ENCODE measurements around the gene CGB2. TPM values are rescaled to one million over a fixed set of nuclear protein-coding genes. Genes with fewer than 3 reads are reported as not detected.

Gene CGB2
- total and polyA plus RNA-seq, 2 of the 13 experiments (the other 11 are each of a cell fraction or from before 2014, with no cell fraction given), result not detected

GRCh38 chr19:48985711-48986110 lies 46.0 kb upstream of the CGB2 start:
- no peak for DNase-seq (ENCODE audit: low spot score)
- ChIA-PET CTCF (ENCODE audit: low intra/inter-chr PET ratio, low total read pairs) (no interaction called here), POLR2A (interaction anchor here (2.8 kb wide), 1 partner anchor 8 kb away, joined by 9 read pairs; the partner anchor contains the start of genes GYS1 and RUVBL2)
- H4K20me1 ChIP-seq (ENCODE audit: insufficient read depth, low read length), result no peaks in the 10 kb centered on the region
- no TSS peak for BruUV-seq (replicated peaks)
- H2AFZ ChIP-seq (ENCODE audit: low read length), result no peak overlapping the region
- TF ChIP-seq RBFOX2 (IDR thresholded peaks at IDR 0.05; ENCODE audit: low read depth, low read length), result peak; percentile 22; the same call in 1 of the 2 replicates
- TF ChIP-seq ZNF569 (CRISPR knock-in tag; IDR thresholded peaks at IDR 0.05; ENCODE audit: borderline replicate concordance), result no peak
- TF ChIP-seq CCAR2 (optimal IDR thresholded peaks at IDR 0.05; ENCODE audit: low read depth, low read length), result no peak
- TF ChIP-seq ZNF230 (CRISPR knock-in tag; IDR thresholded peaks at IDR 0.05), result no peak
- TF ChIP-seq AGO2 (optimal IDR thresholded peaks at IDR 0.05; ENCODE audit: low read depth, low read length), result peak; percentile 27
- 100% methylated on average over 5 of the region's 13 CpGs for WGBS (ENCODE audit: low lambda C conversion rate)
- peaks cover 8% of the 10 kb centered on the region for H3K4me1 ChIP-seq (ENCODE audit: insufficient read depth, low read length)
- FAIRE-seq, result no peak
- no peak overlapping the region for H3K27ac ChIP-seq (ENCODE audit: extremely low read length, insufficient read depth, low read length)
- in situ Hi-C loops (cut with HindIII; ENCODE audit: extremely low pct_ligation_motif_present, low pct_unique_long_range_greater_than_20kb), result no loop called here
- no peaks in the 10 kb centered on the region for H3K27me3 ChIP-seq (ENCODE audit: control insufficient read depth in 1 of 2, insufficient read depth in 2 of 2, low read length in 2 of 2)
- intact Hi-C loops (cut with micrococcal nuclease; ENCODE audit: unreplicated experiment), result no loop called here
- no peak overlapping the region for H3K4me2 ChIP-seq (ENCODE audit: low read depth, low read length)
- H3K9ac ChIP-seq (ENCODE audit: insufficient read depth, low read depth, low read length), result no peak overlapping the region
- peaks cover 6% of the 10 kb centered on the region for H3K79me2 ChIP-seq (ENCODE audit: insufficient read depth, low read length)
- no peak for ATAC-seq
- H3K36me3 ChIP-seq (replicated peaks in 1 of 2; ENCODE audit: control insufficient read depth in 1 of 2, insufficient read depth in 2 of 2, low read length in 2 of 2), result peaks cover 20 to 55% of the 10 kb centered on the region in 2 experiments; a peak in 4 of 5 replicates
- no peaks in the 10 kb centered on the region for H3K9me3 ChIP-seq (ENCODE audit: low read length)
- no peak overlapping the region for H3K4me3 ChIP-seq (replicated peaks in 1 of 3; ENCODE audit: insufficient read depth in 1 of 3, low read depth in 2 of 3, low read length in 3 of 3)

GRCh38 chr19:48986211-48986610 lies 45.5 kb upstream of the CGB2 start:
- DNase-seq (ENCODE audit: low spot score), result no peak
- no peak for TF ChIP-seq ZNF501 (CRISPR knock-in tag; IDR thresholded peaks at IDR 0.05)
- peak; percentile 56 for TF ChIP-seq ZNF143 (CRISPR knock-in tag; IDR thresholded peaks at IDR 0.05)
- no peak for TF ChIP-seq SALL1 (CRISPR knock-in tag; IDR thresholded peaks at IDR 0.05)
- no peak for TF ChIP-seq HDAC6 (IDR thresholded peaks at IDR 0.05; ENCODE audit: low read depth, low read length)
- ChIA-PET CTCF (ENCODE audit: low intra/inter-chr PET ratio, low total read pairs) (no interaction called here), POLR2A (no interaction called here)
- no peak overlapping the region for H3K4me3 ChIP-seq (replicated peaks in 1 of 3; ENCODE audit: insufficient read depth in 1 of 3, low read depth in 2 of 3, low read length in 3 of 3)
- intact Hi-C loops (cut with micrococcal nuclease; ENCODE audit: unreplicated experiment) (no loop called here), in situ Hi-C loops (cut with HindIII; ENCODE audit: extremely low pct_ligation_motif_present, low pct_unique_long_range_greater_than_20kb) (no loop called here)
- BruUV-seq (replicated peaks), result no TSS peak
- ATAC-seq, result no peak
- H3K27ac ChIP-seq (ENCODE audit: extremely low read length, insufficient read depth, low read length), result no peak overlapping the region
- H2AFZ ChIP-seq (ENCODE audit: low read length), result no peak overlapping the region
- 99% methylated on average over 3 of the region's 3 CpGs for WGBS (ENCODE audit: low lambda C conversion rate)
- FAIRE-seq, result no peak
- H4K20me1 ChIP-seq (ENCODE audit: insufficient read depth, low read length), result no peaks in the 10 kb centered on the region
- H3K27me3 ChIP-seq (ENCODE audit: control insufficient read depth in 1 of 2, insufficient read depth in 2 of 2, low read length in 2 of 2), result no peaks in the 10 kb centered on the region
- no peak overlapping the region for H3K9ac ChIP-seq (ENCODE audit: insufficient read depth, low read depth, low read length)
- H3K79me2 ChIP-seq (ENCODE audit: insufficient read depth, low read length), result peaks cover 10% of the 10 kb centered on the region
- peaks cover 14% of the 10 kb centered on the region for H3K4me1 ChIP-seq (ENCODE audit: insufficient read depth, low read length)
- peaks cover 20 to 54% of the 10 kb centered on the region in 2 experiments; a peak in 4 of 5 replicates for H3K36me3 ChIP-seq (replicated peaks in 1 of 2; ENCODE audit: control insufficient read depth in 1 of 2, insufficient read depth in 2 of 2, low read length in 2 of 2)
- no peaks in the 10 kb centered on the region for H3K9me3 ChIP-seq (ENCODE audit: low read length)
- H3K4me2 ChIP-seq (ENCODE audit: low read depth, low read length), result no peak overlapping the region
